IMR-90 (cell line): ENCODE data around the gene PSPN. TPM values are rescaled to one million over a fixed set of nuclear protein-coding genes. Genes with fewer than 3 reads are reported as not detected.

Experiments
- ATAC-seq: fragments of 200-7000 bp; cut with Tn5 transposase; 2 replicates; pipeline ENCODE4 v1.9.1; 2020; ENCODE audit warnings: low read depth, mild to moderate bottlenecking, moderate library complexity
- BruUV-seq: library from RNA; stranded (reverse); fragments of 400-500 nt; replicated peaks from 2 replicates; lab custom pipeline; 2021; lab: Mats Ljungman, UMichigan
- CTCF ChIA-PET: fragments of 300-600 bp; formaldehyde crosslinking; extraction: SDS; loops from one replicate; lab custom pipeline; 2021; ENCODE audit warnings: antibody characterized with exemption; lab: Yijun Ruan, JAX
- POLR2A ChIA-PET: fragments of 300-600 bp; sonication (Branson Sonifier 250); formaldehyde crosslinking; loops from one replicate; lab custom pipeline; 2022; ENCODE audit warnings: antibody characterized with exemption; ENCODE audit not compliant: unreplicated experiment; lab: Charles Lee
- DNase-seq: peaks from one replicate; pipeline ENCODE4 v3.0.0; 2013
- H2AFZ ChIP-seq: replicated peaks from 2 replicates; pipeline ENCODE3; 2013; ENCODE audit warnings: low read length, mild to moderate bottlenecking; ENCODE audit not compliant: poor library complexity
- H2AK5ac ChIP-seq: 2 replicates; pipeline ENCODE4 v1.6.1; 2013; ENCODE audit warnings: low read depth, low read length, inconsistent platforms
- H2AK9ac ChIP-seq: replicated peaks from 2 replicates; pipeline ENCODE3; 2013; ENCODE audit warnings: mild to moderate bottlenecking, low read depth, low read length, moderate library complexity; ENCODE audit not compliant: poor library complexity
- H2BK120ac ChIP-seq: 2 replicates; pipeline ENCODE4 v1.6.1; 2013; ENCODE audit warnings: low read depth, low read length, inconsistent platforms
- H2BK15ac ChIP-seq: 3 replicates; pipeline ENCODE4 v1.6.1; 2013; ENCODE audit warnings: low read depth, low read length, inconsistent platforms
- H2BK20ac ChIP-seq: 2 replicates; pipeline ENCODE4 v1.6.1; 2013; ENCODE audit warnings: low read depth, mild to moderate bottlenecking, inconsistent platforms, low read length, moderate library complexity
- H2BK5ac ChIP-seq: 2 replicates; pipeline ENCODE4 v1.6.1; 2013; ENCODE audit warnings: mild to moderate bottlenecking, low read depth, low read length, inconsistent platforms; ENCODE audit not compliant: poor library complexity, severe bottlenecking
- H3K14ac ChIP-seq: replicated peaks from 2 replicates; pipeline ENCODE4 v1.6.1; 2013; ENCODE audit warnings: low read depth, low read length, inconsistent platforms
- H3K18ac ChIP-seq: 2 replicates; pipeline ENCODE4 v1.6.1; 2013; ENCODE audit warnings: low read depth, low read length, control low read depth
- H3K23ac ChIP-seq: 2 replicates; pipeline ENCODE4 v1.6.1; 2013; ENCODE audit warnings: low read depth, low read length, inconsistent platforms
- H3K27ac ChIP-seq: 2 replicates; pipeline ENCODE4 v1.5.1; 2013; ENCODE audit warnings: mild to moderate bottlenecking, control low read depth, low read length; ENCODE audit not compliant: insufficient read depth
- H3K27me3 ChIP-seq: 2 replicates; pipeline ENCODE4 v1.6.1; 2013; ENCODE audit warnings: low read length; ENCODE audit not compliant: control insufficient read depth, insufficient read depth
- H3K36me3 ChIP-seq: 2 replicates; pipeline ENCODE4 v1.6.1; 2013; ENCODE audit warnings: low read length, mixed read lengths; ENCODE audit not compliant: control insufficient read depth, insufficient read depth
- H3K4ac ChIP-seq: 2 replicates; pipeline ENCODE4 v1.6.1; 2013; ENCODE audit warnings: low read depth, low read length, inconsistent platforms
- H3K4me1 ChIP-seq: 2 replicates; pipeline ENCODE4 v1.6.1; 2013; ENCODE audit warnings: low read length, mixed read lengths; ENCODE audit not compliant: control insufficient read depth, insufficient read depth
- H3K4me2 ChIP-seq: 2 replicates; pipeline ENCODE4 v1.6.1; 2013; ENCODE audit warnings: low read depth, mild to moderate bottlenecking, control low read depth, low read length, moderate library complexity
- H3K4me3 ChIP-seq: 2 replicates; pipeline ENCODE4 v1.5.1; 2013; ENCODE audit warnings: low read depth, mild to moderate bottlenecking, control low read depth, low read length, moderate library complexity; ENCODE audit not compliant: insufficient read depth
- H3K56ac ChIP-seq: 2 replicates; pipeline ENCODE4 v1.6.1; 2013; ENCODE audit warnings: low read length, inconsistent platforms; ENCODE audit not compliant: insufficient read depth; ENCODE audit errors: extremely low read depth
- H3K79me1 ChIP-seq, 2 experiments: 2 replicates each; pipeline ENCODE4 v1.6.1; 2013; ENCODE audit warnings: low read length in 2 of 2, inconsistent platforms in 1 of 2, low read depth in 1 of 2
- H3K9ac ChIP-seq: 2 replicates; pipeline ENCODE4 v1.6.1; 2013; ENCODE audit warnings: low read depth, low read length, control low read depth
- H3K9me1 ChIP-seq: 2 replicates; pipeline ENCODE4 v1.6.1; 2013; ENCODE audit warnings: low read length, inconsistent platforms; ENCODE audit not compliant: insufficient read depth
- H3K9me3 ChIP-seq: 2 replicates; pipeline ENCODE4 v1.6.1; 2013; ENCODE audit warnings: low read length; ENCODE audit not compliant: control insufficient read depth, insufficient read depth
- H4K20me1 ChIP-seq: 2 replicates; pipeline ENCODE4 v1.6.1; 2013; ENCODE audit warnings: low read length, inconsistent platforms; ENCODE audit not compliant: insufficient read depth
- H4K5ac ChIP-seq: 2 replicates; pipeline ENCODE4 v1.6.1; 2013; ENCODE audit warnings: mild to moderate bottlenecking, low read depth, low read length, control low read depth
- H4K8ac ChIP-seq, 2 experiments: 2 replicates each; pipeline ENCODE4 v1.6.1; 2013; ENCODE audit warnings: low read depth in 2 of 2, low read length in 2 of 2, control low read depth in 1 of 2, inconsistent platforms in 1 of 2
- H4K91ac ChIP-seq: 2 replicates; pipeline ENCODE4 v1.6.1; 2013; ENCODE audit warnings: low read depth, low read length, inconsistent platforms; ENCODE audit not compliant: insufficient read depth
- BHLHE40 ChIP-seq: fragments of 150-350 bp; IDR thresholded peaks from 2 replicates; pipeline ENCODE4 v1.6.1; 2016; ENCODE audit warnings: mild to moderate bottlenecking, low read depth, low read length
- CEBPB ChIP-seq: IDR thresholded peaks from 2 replicates; pipeline ENCODE4 v1.6.1; 2012; ENCODE audit warnings: low read depth, low read length, improper control_type of control experiment
- CHD1 ChIP-seq: IDR thresholded peaks from 2 replicates; pipeline ENCODE4 v1.6.1; 2012; ENCODE audit warnings: low read depth, low read length, improper control_type of control experiment
- CTCF ChIP-seq: conservative IDR thresholded peaks from 2 replicates; pipeline ENCODE4 v1.5.1; 2012; ENCODE audit warnings: mild to moderate bottlenecking, low read depth, low read length, improper control_type of control experiment
- ELK1 ChIP-seq: fragments of 150-350 bp; IDR thresholded peaks from 2 replicates; pipeline ENCODE4 v1.6.1; 2016; ENCODE audit warnings: low read depth, mild to moderate bottlenecking, low read length, moderate library complexity, borderline replicate concordance
- FOS ChIP-seq: fragments of 150-350 bp; IDR thresholded peaks from 2 replicates; pipeline ENCODE4 v1.6.1; 2016; ENCODE audit warnings: low read depth, low read length
- MAFK ChIP-seq: IDR thresholded peaks from 2 replicates; pipeline ENCODE4 v1.6.1; 2012; ENCODE audit warnings: low read depth, low read length, improper control_type of control experiment
- MAZ ChIP-seq: IDR thresholded peaks from 2 replicates; pipeline ENCODE4 v1.6.1; 2012; ENCODE audit warnings: low read depth, mild to moderate bottlenecking, low read length, improper control_type of control experiment, moderate library complexity, borderline replicate concordance
- MXI1 ChIP-seq: IDR thresholded peaks from 2 replicates; pipeline ENCODE4 v1.6.1; 2012; ENCODE audit warnings: low read depth, mild to moderate bottlenecking, low read length, moderate library complexity, borderline replicate concordance
- NFE2L2 ChIP-seq: fragments of 150-350 bp; IDR thresholded peaks from 2 replicates; pipeline ENCODE4 v1.6.1; 2016; ENCODE audit warnings: low read depth, mild to moderate bottlenecking, low read length
- POLR2A ChIP-seq: IDR thresholded peaks from 2 replicates; pipeline ENCODE4 v1.6.1; 2012; ENCODE audit warnings: mild to moderate bottlenecking, low read depth, low read length
- RAD21 ChIP-seq: IDR thresholded peaks from 2 replicates; pipeline ENCODE4 v1.6.1; 2012; ENCODE audit warnings: low read length, improper control_type of control experiment
- RCOR1 ChIP-seq: IDR thresholded peaks from 2 replicates; pipeline ENCODE4 v1.6.1; 2012; ENCODE audit warnings: mild to moderate bottlenecking, low read length, improper control_type of control experiment; ENCODE audit not compliant: insufficient replicate concordance
- RFX5 ChIP-seq: IDR thresholded peaks from 2 replicates; pipeline ENCODE4 v1.8.0; 2012; ENCODE audit warnings: low read depth, mild to moderate bottlenecking, low read length, moderate library complexity
- USF2 ChIP-seq: fragments of 150-350 bp; IDR thresholded peaks from 2 replicates; pipeline ENCODE4 v1.6.1; 2017; ENCODE audit warnings: mild to moderate bottlenecking, antibody characterized with exemption, low read length, low read depth
- WGBS, 2 experiments: methylation state at CpG; one replicate each; pipeline versions ENCODE4 v1.1.5 to v1.1.7; 2013; ENCODE audit warnings: missing lambda C conversion rate in 2 of 2; ENCODE audit not compliant: insufficient read length in 1 of 2; ENCODE audit errors: extremely low coverage in 2 of 2; 5-methylcytosine and 5-hydroxymethylcytosine counted together
- dilution Hi-C: fragments of 300-500 bp; cut with HindIII; formaldehyde crosslinking; loops from one replicate; pipeline ENCODE4 v1.14.3; 2018; ENCODE audit warnings: low sequenced_read_pairs; ENCODE audit not compliant: unreplicated experiment
- in situ Hi-C: fragments of 300-500 bp; cut with MboI; formaldehyde crosslinking; loops from 3 replicates; pipeline ENCODE4 v1.14.3; 2019; ENCODE audit warnings: low sequenced_read_pairs, inconsistent platforms, mixed read lengths
- intact Hi-C: fragments of 100-400 bp; cut with micrococcal nuclease; formaldehyde crosslinking; loops from 2 replicates; pipeline ENCODE4 v1.10.0; 2022
- polyA plus RNA-seq, 3 experiments: library from polyadenylated mRNA; depleted of rRNA; stranded (reverse); fragments of >200 nt; gene quantifications; 2 replicates each; pipeline ENCODE4 v1.2.3, GENCODE V29; 2012; ENCODE audit warnings: low replicate concordance in 1 of 3
- total RNA-seq: library from RNA; depleted of rRNA; stranded (reverse); fragments of >200 nt; gene quantifications from 2 replicates; pipeline ENCODE4 v1.2.3, GENCODE V29; 2012

Gene PSPN
- total and polyA plus RNA-seq, 2 of the 4 experiments (the other 2 are of a cell fraction), result 0.34 to 0.54 TPM

- Histone ChIP-seq H2AK9ac (peak overlapping the region; percentile 55), H3K23ac (no peak overlapping the region), H2AK5ac (no peak overlapping the region; the same call in 1 of the 2 replicates), H2BK5ac (no peak overlapping the region), H3K4ac (no peak overlapping the region), H3K9me1 (no peaks in the 10 kb centered on the region), H4K91ac (no peak overlapping the region), H3K4me3 (no peak overlapping the region), H3K79me1 (peaks cover 0 to 41% of the 10 kb centered on the region in 2 experiments; a peak in 2 of 4 replicates), H3K4me1 (no peaks in the 10 kb centered on the region), H2BK15ac (no peak overlapping the region), H3K27me3 (no peaks in the 10 kb centered on the region), H3K56ac (no peak overlapping the region), H3K4me2 (no peak overlapping the region), H2BK20ac (no peak overlapping the region), H3K18ac (no peak overlapping the region), H4K20me1 (peaks cover 57% of the 10 kb centered on the region), H2AFZ (no peak overlapping the region), H3K14ac (no peak overlapping the region), H3K9me3 (no peaks in the 10 kb centered on the region), H3K36me3 (peaks cover 77% of the 10 kb centered on the region), H2BK120ac (no peak overlapping the region), H3K27ac (no peak overlapping the region), H3K9ac (no peak overlapping the region), H4K8ac (no peak overlapping the region), H4K5ac (no peak overlapping the region)
- 80% methylated on average over 6 of the region's 33 CpGs; no CpG with 5 or more reads in 1 of the 2 experiments for WGBS, 2 experiments
- ChIA-PET CTCF (no interaction called here), POLR2A (no interaction called here)
- ATAC-seq, result peak; percentile 77
- intact Hi-C loops (loop anchor here (10.0 kb wide), 1 partner anchor 373 kb away; no protein-coding TSS in a partner anchor), in situ Hi-C loops (no loop called here), dilution Hi-C loops (no loop called here)
- DNase-seq, result peak; percentile 5
- no TSS peak for BruUV-seq
- TF ChIP-seq MXI1 (no peak), FOS (no peak), POLR2A (no peak), CHD1 (no peak), MAZ (peak; percentile 58; the same call in 1 of the 2 replicates), CTCF (peak; percentile 36), RFX5 (no peak), CEBPB (no peak), ELK1 (no peak), MAFK (no peak), RCOR1 (no peak), USF2 (no peak), BHLHE40 (no peak), NFE2L2 (no peak), RAD21 (peak; percentile 37)
These were observed 42.2 kb upstream of the PSPN start for GRCh38 chr19:6417713-6418561.
